K562 (cell line): ENCODE data around the gene OR6K2. TPM values are rescaled to one million over a fixed set of nuclear protein-coding genes. Genes with fewer than 3 reads are reported as not detected.
A peak's percentile ranks its signal among the peaks of the same experiment; 100 is the strongest.

ENCODE experiments used
- ATAC-seq: fragments of 200-7000 bp; cut with Tn5 transposase; 3 replicates; pipeline ENCODE4 v1.9.1; 2020; ENCODE audit warnings: moderate library complexity
- BruUV-seq: library from RNA; stranded (reverse); fragments of 400-500 nt; replicated peaks from 2 replicates; lab custom pipeline; 2021; lab: Mats Ljungman, UMichigan
- CTCF ChIA-PET: fragments of 300-600 bp; formaldehyde crosslinking; extraction: SDS; loops from one replicate; lab custom pipeline; 2021; ENCODE audit warnings: low intra/inter-chr PET ratio; lab: Yijun Ruan, JAX
- POLR2A ChIA-PET: fragments of 300-600, 350-650 bp; sonication (Branson Sonifier 250); formaldehyde crosslinking; extraction: SDS; loops from one replicate; lab custom pipeline; 2021; ENCODE audit warnings: antibody characterized with exemption, inconsistent platforms; lab: Yijun Ruan, JAX
- DNase-seq, 4 experiments: peaks; one replicate each; pipeline versions ENCODE4 v3.0.0 to v3.0.0-alpha.2; 2011 to 2018; ENCODE audit warnings: low spot score in 3 of 4, mixed read lengths in 3 of 4; ENCODE audit errors: extremely low read depth in 1 of 4
- FAIRE-seq: peaks from 2 replicates; lab custom pipeline; 2011; peaks lifted over from hg19 to GRCh38; lab: Jason Lieb, UNC
- H2AFZ ChIP-seq: 2 replicates; pipeline ENCODE4 v1.6.0; 2011; ENCODE audit warnings: low read depth, low read length, control low read depth, inconsistent platforms
- H3K27ac ChIP-seq: fragments of 200-600 bp; 3 replicates; pipeline ENCODE4 v1.8.0; 2011; ENCODE audit warnings: low read depth, mild to moderate bottlenecking, control low read depth, inconsistent platforms, low read length, moderate library complexity, mixed read lengths; ENCODE audit errors: extremely low read depth
- H3K27me3 ChIP-seq, 2 experiments: fragments of 300-600 bp in 1 of 2; 2 replicates in 1 of 2; 3 replicates in 1 of 2; pipeline versions ENCODE4 v1.6.0 to v1.8.0; 2011; ENCODE audit warnings: inconsistent platforms in 2 of 2, low read length in 2 of 2, mild to moderate bottlenecking in 1 of 2, mixed read lengths in 1 of 2, moderate library complexity in 1 of 2; ENCODE audit not compliant: control insufficient read depth in 2 of 2, insufficient read depth in 2 of 2
- H3K36me3 ChIP-seq: fragments of 300-600 bp; 3 replicates; pipeline ENCODE4 v1.8.0; 2011; ENCODE audit warnings: mild to moderate bottlenecking, low read length, inconsistent platforms; ENCODE audit not compliant: control insufficient read depth, insufficient read depth
- H3K4me1 ChIP-seq, 2 experiments: fragments of 200-600 bp in 1 of 2; replicated peaks in 1 of 2; 2 replicates in 1 of 2; 3 replicates in 1 of 2; pipeline versions ENCODE4 v1.5.1 to v1.8.0; 2011; ENCODE audit warnings: inconsistent platforms in 2 of 2, low read length in 2 of 2, mild to moderate bottlenecking in 1 of 2, mixed read lengths in 1 of 2, moderate library complexity in 1 of 2; ENCODE audit not compliant: control insufficient read depth in 2 of 2, insufficient read depth in 2 of 2
- H3K4me2 ChIP-seq: 2 replicates; pipeline ENCODE4 v1.6.1; 2011; ENCODE audit warnings: low read length, control low read depth, inconsistent platforms, mixed read lengths; ENCODE audit not compliant: insufficient read depth
- H3K4me3 ChIP-seq: fragments of 200-600 bp; sonication (generic), shearing (Covaris generic); 2 replicates; pipeline ENCODE4 v1.5.1; 2016; ENCODE audit warnings: control low read depth, inconsistent platforms
- H3K79me2 ChIP-seq: fragments of 200-600 bp; 3 replicates; pipeline ENCODE4 v1.8.0; 2011; ENCODE audit warnings: low read length, inconsistent platforms; ENCODE audit not compliant: control insufficient read depth, insufficient read depth
- H3K9ac ChIP-seq, 2 experiments: 2 replicates each; pipeline versions ENCODE4 v1.6.0 to v1.6.1; 2011; ENCODE audit warnings: low read depth in 2 of 2, low read length in 2 of 2, control low read depth in 1 of 2, inconsistent platforms in 1 of 2, mild to moderate bottlenecking in 1 of 2, mixed read lengths in 1 of 2; ENCODE audit not compliant: insufficient read depth in 1 of 2
- H3K9me1 ChIP-seq: one replicate; pipeline ENCODE4 v1.6.0; 2011; ENCODE audit warnings: inconsistent platforms, mild to moderate bottlenecking, low read length, moderate library complexity; ENCODE audit not compliant: control insufficient read depth, insufficient read depth
- H3K9me3 ChIP-seq: replicated peaks from 2 replicates; pipeline ENCODE4 v1.5.1; 2011; ENCODE audit warnings: low read depth, low read length, inconsistent platforms; ENCODE audit not compliant: control insufficient read depth, insufficient read depth
- H4K20me1 ChIP-seq: replicated peaks from 2 replicates; pipeline ENCODE4 v1.6.1; 2011; ENCODE audit warnings: low read length, inconsistent platforms, mixed read lengths; ENCODE audit not compliant: control insufficient read depth, insufficient read depth
- CBFA2T3 ChIP-seq: fragments of 450-650 bp; IDR thresholded peaks from 2 replicates; pipeline ENCODE4 v1.6.1; 2017
- CXXC5 ChIP-seq: fragments of 250-450 bp; sonication (Bioruptor Pico); IDR thresholded peaks from 2 replicates; pipeline ENCODE4 v1.8.0; 2022; ENCODE audit warnings: inconsistent platforms, mild to moderate bottlenecking, moderate library complexity
- HDAC8 ChIP-seq: fragments of 450-650 bp; IDR thresholded peaks from 2 replicates; pipeline ENCODE4 v1.6.1; 2016; ENCODE audit warnings: mild to moderate bottlenecking, missing genetic modification characterization, moderate library complexity, missing compliant biosample characterization
- PHF8 ChIP-seq: fragments of 200-600 bp; sonication (generic); IDR thresholded peaks from 2 replicates; pipeline ENCODE4 v1.6.1; 2012; ENCODE audit warnings: mixed run types, mild to moderate bottlenecking, inconsistent platforms, low read length, moderate library complexity, borderline replicate concordance
- SNRNP70 ChIP-seq: fragments of 200-400 bp; formaldehyde crosslinking; optimal IDR thresholded peaks from 2 replicates; pipeline ENCODE3; 2017; ENCODE audit warnings: low read depth, low read length
- ZFX ChIP-seq: sonication (generic); formaldehyde crosslinking; IDR thresholded peaks from 2 replicates; pipeline ENCODE4 v1.8.0; 2022; ENCODE audit warnings: mild to moderate bottlenecking, missing genetic modification reagents, moderate library complexity
- ZNF282 ChIP-seq: sonication (generic); formaldehyde crosslinking; IDR thresholded peaks from 2 replicates; pipeline ENCODE4 v1.8.1; 2023; ENCODE audit warnings: missing genetic modification reagents
- WGBS: fragments of 100-300 bp; shearing (Covaris generic); methylation state at CpG from one replicate; pipeline ENCODE4 v1.1.6; 2016; ENCODE audit warnings: low coverage, mixed read lengths; ENCODE audit not compliant: insufficient coverage; ENCODE audit errors: missing lambda C conversion rate; 5-methylcytosine and 5-hydroxymethylcytosine counted together
- in situ Hi-C: fragments of 300-500 bp; cut with MboI; formaldehyde crosslinking; loops from 4 replicates; pipeline ENCODE4 v1.15.0; 2018; ENCODE audit warnings: inconsistent platforms, mixed read lengths
- intact Hi-C: fragments of 100-400 bp; cut with micrococcal nuclease; formaldehyde crosslinking; loops from 2 replicates; pipeline ENCODE4 v1.14.2; 2022
- polyA plus RNA-seq, 8 experiments: library from polyadenylated mRNA; depleted of rRNA in 4 of 8; stranded (reverse) in 5 of 8; unstranded in 3 of 8; fragments of >200 nt; fragmentation: Nextera tagmentation in 2 of 8; fragmentation: Illumina TruSeq in 1 of 8; extraction: Ambion mirVana in 2 of 8; extraction: Trizol in 1 of 8; gene quantifications; 2 replicates each; pipeline versions ENCODE4 v1.2.1 to v1.2.3, GENCODE V29; 2011 to 2014; ENCODE audit warnings: inconsistent platforms in 1 of 8, missing spikeins in 1 of 8
- total RNA-seq, 7 experiments: library from RNA; depleted of rRNA in 6 of 7; stranded (reverse); fragments of >200 nt in 6 of 7; fragmentation: Illumina TruSeq in 2 of 7; extraction: Trizol in 2 of 7; gene quantifications; 2 replicates each; pipeline versions ENCODE4 v1.2.1 to v1.2.3, GENCODE V29; 2011 to 2021; ENCODE audit warnings: low replicate concordance in 1 of 7
- TF ChIP-seq, protein P1 (sequence below): fragments of 450-650 bp; formaldehyde crosslinking; IDR thresholded peaks from 2 replicates; pipeline ENCODE4 v1.4.0; 2022; ENCODE audit warnings: missing genetic modification characterization
- TF ChIP-seq, protein P2 (sequence below): sonication (generic); formaldehyde crosslinking; IDR thresholded peaks from 2 replicates; pipeline ENCODE4 v1.8.1; 2023; ENCODE audit warnings: mild to moderate bottlenecking, missing genetic modification reagents
- TF ChIP-seq, protein P3 (sequence below), 2 experiments: IDR thresholded peaks; 2 replicates each; pipeline ENCODE4 v1.6.1; 2012; ENCODE audit warnings: improper control_type of control experiment in 2 of 2, low read depth in 2 of 2, low read length in 2 of 2, borderline replicate concordance in 1 of 2
- TF ChIP-seq, protein P4 (sequence below): fragments of 250-450 bp; sonication (Bioruptor Pico); IDR thresholded peaks from 2 replicates; pipeline ENCODE4 v1.4.0; 2020

OR6K2 gene
- total and polyA plus RNA-seq, 9 of the 15 experiments (the other 6 are each of a cell fraction or from before 2014, with no cell fraction given) = not detected

DNA sequence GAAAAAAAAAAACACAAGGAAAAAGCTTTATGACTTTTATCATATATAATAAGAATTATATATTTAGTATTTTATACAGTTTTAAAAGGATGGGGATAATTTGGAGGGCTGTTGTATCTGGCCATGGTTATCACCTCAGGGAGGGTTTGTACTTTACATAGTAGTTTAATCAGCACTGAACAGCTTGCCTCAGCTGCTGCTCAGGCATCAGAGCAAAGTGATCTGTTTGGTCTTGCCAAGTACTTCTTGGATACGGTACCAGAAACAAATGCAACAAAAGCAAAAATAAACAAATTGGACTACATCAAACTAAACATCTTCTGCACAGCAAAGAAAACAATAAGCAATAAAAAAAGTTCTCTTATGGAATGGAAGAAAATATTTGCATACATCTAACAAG is 11.3 kb downstream of the OR6K2 start:
- intact Hi-C loops = loop anchor here (5.0 to 10.0 kb wide), 3 partner anchors 113 to 306 kb away; no protein-coding TSS in a partner anchor
- Histone ChIP-seq H4K20me1 (no peaks in the 10 kb centered on the region), H3K4me1 (peaks cover 5 to 16% of the 10 kb centered on the region in 2 experiments; a peak in 4 of 5 replicates), H3K9me1 (no peaks in the 10 kb centered on the region), H3K4me2 (peak overlapping the region; percentile 17; the same call in 1 of the 2 replicates), H2AFZ (no peak overlapping the region), H3K9me3 (no peaks in the 10 kb centered on the region), H3K4me3 (no peak overlapping the region), H3K27ac (peak overlapping the region; percentile 25; the same call in 2 of the 3 replicates), H3K79me2 (peaks cover 25% of the 10 kb centered on the region), H3K9ac (no peak overlapping the region), H3K36me3 (peaks cover 9% of the 10 kb centered on the region; the same call in 2 of the 3 replicates), H3K27me3 (no peaks in the 10 kb centered on the region)
- ChIA-PET POLR2A (interaction anchor here (0.6 kb wide), 1 partner anchor 9 kb away, joined by 3 read pairs; no protein-coding TSS in a partner anchor), CTCF (no interaction called here)
- FAIRE-seq (peak; percentile 80), ATAC-seq (peak; percentile 57), DNase-seq (peak; percentile 60 to 84 (median 68))
- in situ Hi-C loops = no loop called here
- 5% methylated on average over 1 of the region's 1 CpG for WGBS
- no TSS peak for BruUV-seq
- TF ChIP-seq ZNF282 (CRISPR knock-in tag) (no peak), ZFX (no peak), CXXC5 (CRISPR knock-in tag) (peak; percentile 23; the same call in 1 of the 2 replicates), PHF8 (no peak), CBFA2T3 (peak; percentile 85), HDAC8 (tag) (no peak), SNRNP70 (no peak)
- TF ChIP-seq, protein P1, sequence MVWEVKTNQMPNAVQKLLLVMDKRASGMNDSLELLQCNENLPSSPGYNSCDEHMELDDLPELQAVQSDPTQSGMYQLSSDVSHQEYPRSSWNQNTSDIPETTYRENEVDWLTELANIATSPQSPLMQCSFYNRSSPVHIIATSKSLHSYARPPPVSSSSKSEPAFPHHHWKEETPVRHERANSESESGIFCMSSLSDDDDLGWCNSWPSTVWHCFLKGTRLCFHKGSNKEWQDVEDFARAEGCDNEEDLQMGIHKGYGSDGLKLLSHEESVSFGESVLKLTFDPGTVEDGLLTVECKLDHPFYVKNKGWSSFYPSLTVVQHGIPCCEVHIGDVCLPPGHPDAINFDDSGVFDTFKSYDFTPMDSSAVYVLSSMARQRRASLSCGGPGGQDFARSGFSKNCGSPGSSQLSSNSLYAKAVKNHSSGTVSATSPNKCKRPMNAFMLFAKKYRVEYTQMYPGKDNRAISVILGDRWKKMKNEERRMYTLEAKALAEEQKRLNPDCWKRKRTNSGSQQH (CRISPR knock-in tag) = no peak
- TF ChIP-seq, protein P2, sequence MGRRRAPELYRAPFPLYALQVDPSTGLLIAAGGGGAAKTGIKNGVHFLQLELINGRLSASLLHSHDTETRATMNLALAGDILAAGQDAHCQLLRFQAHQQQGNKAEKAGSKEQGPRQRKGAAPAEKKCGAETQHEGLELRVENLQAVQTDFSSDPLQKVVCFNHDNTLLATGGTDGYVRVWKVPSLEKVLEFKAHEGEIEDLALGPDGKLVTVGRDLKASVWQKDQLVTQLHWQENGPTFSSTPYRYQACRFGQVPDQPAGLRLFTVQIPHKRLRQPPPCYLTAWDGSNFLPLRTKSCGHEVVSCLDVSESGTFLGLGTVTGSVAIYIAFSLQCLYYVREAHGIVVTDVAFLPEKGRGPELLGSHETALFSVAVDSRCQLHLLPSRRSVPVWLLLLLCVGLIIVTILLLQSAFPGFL (CRISPR knock-in tag) = no peak
- TF ChIP-seq, protein P3, sequence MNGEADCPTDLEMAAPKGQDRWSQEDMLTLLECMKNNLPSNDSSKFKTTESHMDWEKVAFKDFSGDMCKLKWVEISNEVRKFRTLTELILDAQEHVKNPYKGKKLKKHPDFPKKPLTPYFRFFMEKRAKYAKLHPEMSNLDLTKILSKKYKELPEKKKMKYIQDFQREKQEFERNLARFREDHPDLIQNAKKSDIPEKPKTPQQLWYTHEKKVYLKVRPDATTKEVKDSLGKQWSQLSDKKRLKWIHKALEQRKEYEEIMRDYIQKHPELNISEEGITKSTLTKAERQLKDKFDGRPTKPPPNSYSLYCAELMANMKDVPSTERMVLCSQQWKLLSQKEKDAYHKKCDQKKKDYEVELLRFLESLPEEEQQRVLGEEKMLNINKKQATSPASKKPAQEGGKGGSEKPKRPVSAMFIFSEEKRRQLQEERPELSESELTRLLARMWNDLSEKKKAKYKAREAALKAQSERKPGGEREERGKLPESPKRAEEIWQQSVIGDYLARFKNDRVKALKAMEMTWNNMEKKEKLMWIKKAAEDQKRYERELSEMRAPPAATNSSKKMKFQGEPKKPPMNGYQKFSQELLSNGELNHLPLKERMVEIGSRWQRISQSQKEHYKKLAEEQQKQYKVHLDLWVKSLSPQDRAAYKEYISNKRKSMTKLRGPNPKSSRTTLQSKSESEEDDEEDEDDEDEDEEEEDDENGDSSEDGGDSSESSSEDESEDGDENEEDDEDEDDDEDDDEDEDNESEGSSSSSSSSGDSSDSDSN (IDR thresholded peaks at IDR 0.05; ENCODE audit: borderline replicate concordance in 1 of 2, low read depth in 2 of 2, low read length in 2 of 2) = no peak
- TF ChIP-seq, protein P4, sequence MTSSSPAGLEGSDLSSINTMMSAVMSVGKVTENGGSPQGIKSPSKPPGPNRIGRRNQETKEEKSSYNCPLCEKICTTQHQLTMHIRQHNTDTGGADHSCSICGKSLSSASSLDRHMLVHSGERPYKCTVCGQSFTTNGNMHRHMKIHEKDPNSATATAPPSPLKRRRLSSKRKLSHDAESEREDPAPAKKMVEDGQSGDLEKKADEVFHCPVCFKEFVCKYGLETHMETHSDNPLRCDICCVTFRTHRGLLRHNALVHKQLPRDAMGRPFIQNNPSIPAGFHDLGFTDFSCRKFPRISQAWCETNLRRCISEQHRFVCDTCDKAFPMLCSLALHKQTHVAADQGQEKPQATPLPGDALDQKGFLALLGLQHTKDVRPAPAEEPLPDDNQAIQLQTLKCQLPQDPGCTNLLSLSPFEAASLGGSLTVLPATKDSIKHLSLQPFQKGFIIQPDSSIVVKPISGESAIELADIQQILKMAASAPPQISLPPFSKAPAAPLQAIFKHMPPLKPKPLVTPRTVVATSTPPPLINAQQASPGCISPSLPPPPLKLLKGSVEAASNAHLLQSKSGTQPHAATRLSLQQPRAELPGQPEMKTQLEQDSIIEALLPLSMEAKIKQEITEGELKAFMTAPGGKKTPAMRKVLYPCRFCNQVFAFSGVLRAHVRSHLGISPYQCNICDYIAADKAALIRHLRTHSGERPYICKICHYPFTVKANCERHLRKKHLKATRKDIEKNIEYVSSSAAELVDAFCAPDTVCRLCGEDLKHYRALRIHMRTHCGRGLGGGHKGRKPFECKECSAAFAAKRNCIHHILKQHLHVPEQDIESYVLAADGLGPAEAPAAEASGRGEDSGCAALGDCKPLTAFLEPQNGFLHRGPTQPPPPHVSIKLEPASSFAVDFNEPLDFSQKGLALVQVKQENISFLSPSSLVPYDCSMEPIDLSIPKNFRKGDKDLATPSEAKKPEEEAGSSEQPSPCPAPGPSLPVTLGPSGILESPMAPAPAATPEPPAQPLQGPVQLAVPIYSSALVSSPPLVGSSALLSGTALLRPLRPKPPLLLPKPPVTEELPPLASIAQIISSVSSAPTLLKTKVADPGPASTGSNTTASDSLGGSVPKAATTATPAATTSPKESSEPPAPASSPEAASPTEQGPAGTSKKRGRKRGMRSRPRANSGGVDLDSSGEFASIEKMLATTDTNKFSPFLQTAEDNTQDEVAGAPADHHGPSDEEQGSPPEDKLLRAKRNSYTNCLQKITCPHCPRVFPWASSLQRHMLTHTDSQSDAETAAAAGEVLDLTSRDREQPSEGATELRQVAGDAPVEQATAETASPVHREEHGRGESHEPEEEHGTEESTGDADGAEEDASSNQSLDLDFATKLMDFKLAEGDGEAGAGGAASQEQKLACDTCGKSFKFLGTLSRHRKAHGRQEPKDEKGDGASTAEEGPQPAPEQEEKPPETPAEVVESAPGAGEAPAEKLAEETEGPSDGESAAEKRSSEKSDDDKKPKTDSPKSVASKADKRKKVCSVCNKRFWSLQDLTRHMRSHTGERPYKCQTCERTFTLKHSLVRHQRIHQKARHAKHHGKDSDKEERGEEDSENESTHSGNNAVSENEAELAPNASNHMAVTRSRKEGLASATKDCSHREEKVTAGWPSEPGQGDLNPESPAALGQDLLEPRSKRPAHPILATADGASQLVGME = no peak
